Measurements from ENCODE around the gene DRC1. TPM values are rescaled to one million over a fixed set of nuclear protein-coding genes. Genes with fewer than 3 reads are reported as not detected.

DRC1 gene
- total RNA-seq, 2 experiments from 2014 or later, result not detected

GRCh38 chr2:26412091-26412673 is 10.5 kb downstream of the DRC1 start:
- no TSS peak for BruUV-seq (replicated peaks)
- H3K9me3 ChIP-seq (ENCODE audit: low read length), result no peaks in the 10 kb centered on the region
- H3K4me1 ChIP-seq (ENCODE audit: insufficient read depth, low read length, poor library complexity, severe bottlenecking), result no peaks in the 10 kb centered on the region
- TF ChIP-seq EZH2phosphoT487 (IDR thresholded peaks at IDR 0.05; ENCODE audit: borderline replicate concordance, low read depth, low read length) (no peak), CTCF (conservative IDR thresholded peaks at IDR 0.05; ENCODE audit: low read length) (no peak)
- no peak overlapping the region for H3K27ac ChIP-seq (ENCODE audit: low read depth, low read length, poor library complexity, severe bottlenecking)
- peak overlapping the region; percentile 39; the same call in 1 of the 2 replicates for H2AFZ ChIP-seq (ENCODE audit: low read length)
- H3K4me2 ChIP-seq (ENCODE audit: low read length), result peak overlapping the region; percentile 47; the same call in 1 of the 2 replicates
- no peaks in the 10 kb centered on the region for H3K36me3 ChIP-seq (ENCODE audit: insufficient read depth, low read length)
- H3K79me2 ChIP-seq (ENCODE audit: insufficient read depth, low read depth, low read length), result no peaks in the 10 kb centered on the region
- DNase-seq (ENCODE audit: low spot score), result no peak
- H4K20me1 ChIP-seq (ENCODE audit: insufficient read depth, low read length), result no peaks in the 10 kb centered on the region; the same call in 1 of the 2 replicates
- no peaks in the 10 kb centered on the region for H3K9me2 ChIP-seq (ENCODE audit: insufficient read depth, low read length)
- intact Hi-C loops (cut with micrococcal nuclease; ENCODE audit: unreplicated experiment), result no loop called here
- peak overlapping the region; percentile 36 for H3K4me3 ChIP-seq (ENCODE audit: low read depth, low read length, poor library complexity, severe bottlenecking)
- POLR2A ChIA-PET, result no interaction called here
- CTCF ChIA-PET (ENCODE audit: unreplicated experiment), result no interaction called here

GRCh38 chr2:26414311-26414710 is 12.6 kb downstream of the DRC1 start:
- CTCF ChIA-PET (ENCODE audit: unreplicated experiment), result no interaction called here
- no peak overlapping the region for H3K27ac ChIP-seq (ENCODE audit: low read depth, low read length, poor library complexity, severe bottlenecking)
- no peaks in the 10 kb centered on the region for H3K79me2 ChIP-seq (ENCODE audit: insufficient read depth, low read depth, low read length)
- DNase-seq (ENCODE audit: low spot score), result no peak
- no peaks in the 10 kb centered on the region for H3K4me1 ChIP-seq (ENCODE audit: insufficient read depth, low read length, poor library complexity, severe bottlenecking)
- no peak overlapping the region for H3K4me3 ChIP-seq (ENCODE audit: low read depth, low read length, poor library complexity, severe bottlenecking)
- H3K9me3 ChIP-seq (ENCODE audit: low read length), result no peaks in the 10 kb centered on the region
- TF ChIP-seq EZH2phosphoT487 (IDR thresholded peaks at IDR 0.05; ENCODE audit: borderline replicate concordance, low read depth, low read length) (no peak), CTCF (conservative IDR thresholded peaks at IDR 0.05; ENCODE audit: low read length) (no peak)
- H4K20me1 ChIP-seq (ENCODE audit: insufficient read depth, low read length), result no peaks in the 10 kb centered on the region; the same call in 1 of the 2 replicates
- intact Hi-C loops (cut with micrococcal nuclease; ENCODE audit: unreplicated experiment), result no loop called here
- POLR2A ChIA-PET, result interaction anchor here (1.2 kb wide), 1 partner anchor 245 kb away, joined by 3 read pairs; no protein-coding TSS in a partner anchor
- no peaks in the 10 kb centered on the region for H3K36me3 ChIP-seq (ENCODE audit: insufficient read depth, low read length)
- no peaks in the 10 kb centered on the region for H3K9me2 ChIP-seq (ENCODE audit: insufficient read depth, low read length)
- no peak overlapping the region for H3K4me2 ChIP-seq (ENCODE audit: low read length)
- H2AFZ ChIP-seq (ENCODE audit: low read length), result no peak overlapping the region
- no TSS peak for BruUV-seq (replicated peaks)

- Histone ChIP-seq H3K4me1 (ENCODE audit: insufficient read depth, low read length, poor library complexity, severe bottlenecking) (no peaks in the 10 kb centered on the region), H3K4me2 (ENCODE audit: low read length) (no peak overlapping the region), H3K27ac (ENCODE audit: low read depth, low read length, poor library complexity, severe bottlenecking) (no peak overlapping the region), H3K4me3 (ENCODE audit: low read depth, low read length, poor library complexity, severe bottlenecking) (no peak overlapping the region), H3K36me3 (ENCODE audit: insufficient read depth, low read length) (no peaks in the 10 kb centered on the region), H3K9me3 (ENCODE audit: low read length) (no peaks in the 10 kb centered on the region), H3K9me2 (ENCODE audit: insufficient read depth, low read length) (no peaks in the 10 kb centered on the region), H4K20me1 (ENCODE audit: insufficient read depth, low read length) (no peaks in the 10 kb centered on the region), H3K79me2 (ENCODE audit: insufficient read depth, low read depth, low read length) (no peaks in the 10 kb centered on the region), H2AFZ (ENCODE audit: low read length) (no peak overlapping the region)
- no peak for DNase-seq (ENCODE audit: low spot score)
- no TSS peak for BruUV-seq (replicated peaks)
- TF ChIP-seq EZH2phosphoT487 (IDR thresholded peaks at IDR 0.05; ENCODE audit: borderline replicate concordance, low read depth, low read length), result no peak
- no peak for TF ChIP-seq CTCF (conservative IDR thresholded peaks at IDR 0.05; ENCODE audit: low read length)
- intact Hi-C loops (cut with micrococcal nuclease; ENCODE audit: unreplicated experiment), result no loop called here
- ChIA-PET CTCF (ENCODE audit: unreplicated experiment) (no interaction called here), POLR2A (interaction anchor here (1.6 kb wide), 1 partner anchor 11 kb away, joined by 16 read pairs; no protein-coding TSS in a partner anchor)
Measured at GRCh38 chr2:26421961-26422360, 20.2 kb downstream of the DRC1 start.
